Measurements from ENCODE around the gene SRGAP2B. TPM values are rescaled to one million over a fixed set of nuclear protein-coding genes. Genes with fewer than 3 reads are reported as not detected.

Gene SRGAP2B
- 66.6 and 91.3 TPM in 2 replicates for total RNA-seq

GRCh38 chr1:145095284-145096057 lies at the start of gene SRGAP2B, which contains the start of gene FAM72D:
TSS of gene SRGAP2B (minus strand) at chr1:145095328. CDS start at chr1:145092901, 2,427 bp downstream.
TSS of gene FAM72D (plus strand) at chr1:145095974. CDS start at chr1:145096848, 874 bp downstream.

Other genes with a start within 250 kb of the SRGAP2B start
- gene FAM72D, start 646 bp upstream of the SRGAP2B start, total RNA-seq, result 0.97 and 2.0 TPM in 2 replicates
- gene PPIAL4D, start 146.8 kb upstream of the SRGAP2B start, total RNA-seq, result not detected in 2 replicates